Osteoblast (primary cell): ENCODE measurements around the gene TLE4. TPM values are rescaled to one million over a fixed set of nuclear protein-coding genes. Genes with fewer than 3 reads are reported as not detected.

Experiments
- DNase-seq: peaks from one replicate; pipeline ENCODE4 v3.0.0; 2011; ENCODE audit warnings: low spot score, mixed read lengths; ENCODE audit not compliant: insufficient read length; ENCODE audit errors: missing footprints
- H2AFZ ChIP-seq: 2 replicates; pipeline ENCODE4 v1.6.0; 2011; ENCODE audit warnings: mild to moderate bottlenecking, low read length
- H3K27ac ChIP-seq: 2 replicates; pipeline ENCODE4 v1.5.1; 2011; ENCODE audit warnings: mild to moderate bottlenecking, low read depth, low read length, moderate library complexity
- H3K27me3 ChIP-seq: 2 replicates; pipeline ENCODE4 v1.6.0; 2012; ENCODE audit warnings: mild to moderate bottlenecking, control low read depth, inconsistent platforms, low read length, moderate library complexity; ENCODE audit not compliant: insufficient read depth
- H3K36me3 ChIP-seq: 2 replicates; pipeline ENCODE4 v1.5.1; 2011; ENCODE audit warnings: mild to moderate bottlenecking, low read length, control low read depth, moderate library complexity; ENCODE audit not compliant: insufficient read depth
- H3K4me1 ChIP-seq: 2 replicates; pipeline ENCODE4 v1.5.1; 2011; ENCODE audit warnings: mild to moderate bottlenecking, low read length, control low read depth, moderate library complexity; ENCODE audit not compliant: insufficient read depth
- H3K4me2 ChIP-seq: 2 replicates; pipeline ENCODE4 v1.6.0; 2011; ENCODE audit warnings: mild to moderate bottlenecking, low read length; ENCODE audit not compliant: insufficient read depth
- H3K4me3 ChIP-seq: fragments of 200-600 bp; sonication (generic); 3 replicates; pipeline ENCODE4 v1.5.1; 2012; ENCODE audit warnings: mild to moderate bottlenecking, low read length, inconsistent platforms; ENCODE audit not compliant: insufficient read depth
- H3K79me2 ChIP-seq: 2 replicates; pipeline ENCODE4 v1.6.0; 2012; ENCODE audit warnings: mild to moderate bottlenecking, low read length, control low read depth, inconsistent platforms; ENCODE audit not compliant: insufficient read depth
- H3K9me3 ChIP-seq: 2 replicates; pipeline ENCODE4 v1.5.1; 2011; ENCODE audit warnings: low read depth, low read length, control low read depth
- H4K20me1 ChIP-seq: 2 replicates; pipeline ENCODE4 v1.6.0; 2012; ENCODE audit warnings: mild to moderate bottlenecking, low read length, control low read depth; ENCODE audit not compliant: insufficient read depth
- CTCF ChIP-seq: IDR thresholded peaks from 2 replicates; pipeline ENCODE4 v1.5.1; 2011; ENCODE audit warnings: mild to moderate bottlenecking, low read depth, low read length, moderate library complexity; ENCODE audit errors: extremely low read depth
- total RNA-seq: library from RNA; depleted of rRNA; stranded (reverse); fragments of >200 nt; gene quantifications from 2 replicates; pipeline ENCODE4 v1.2.3, GENCODE V29; 2012

TLE4 gene
- total RNA-seq, 1 donor: 62.2 TPM

- H3K4me3 ChIP-seq: no peak overlapping the region
- no peak for DNase-seq
- TF ChIP-seq CTCF: no peak
Observed at GRCh38 chr9:79551586-79551985, 20.2 kb upstream of the TLE4 start.

GRCh38 chr9:79551994-79552393, 19.8 kb upstream of the TLE4 start:
- Histone ChIP-seq H3K79me2 (no peaks in the 10 kb centered on the region), H3K9me3 (peaks cover 3% of the 10 kb centered on the region), H3K27ac (no peak overlapping the region), H3K4me2 (no peak overlapping the region), H2AFZ (no peak overlapping the region), H3K4me1 (no peaks in the 10 kb centered on the region), H3K4me3 (no peak overlapping the region), H3K27me3 (no peaks in the 10 kb centered on the region), H3K36me3 (no peaks in the 10 kb centered on the region), H4K20me1 (no peaks in the 10 kb centered on the region)
- no peak for TF ChIP-seq CTCF
- DNase-seq: no peak

More at GRCh38 chr9:79551586-79551985, 20.2 kb upstream of the TLE4 start:
- no peaks in the 10 kb centered on the region for H4K20me1 ChIP-seq
- no peaks in the 10 kb centered on the region for H3K4me1 ChIP-seq
- no peaks in the 10 kb centered on the region for H3K36me3 ChIP-seq
- H3K79me2 ChIP-seq: no peaks in the 10 kb centered on the region
- H3K27ac ChIP-seq: no peak overlapping the region
- peaks cover 3% of the 10 kb centered on the region for H3K9me3 ChIP-seq
- no peak overlapping the region for H3K4me2 ChIP-seq
- H3K27me3 ChIP-seq: no peaks in the 10 kb centered on the region
- no peak overlapping the region for H2AFZ ChIP-seq

- H2AFZ ChIP-seq: no peak overlapping the region
- no peaks in the 10 kb centered on the region for H3K36me3 ChIP-seq
- no peaks in the 10 kb centered on the region for H3K4me1 ChIP-seq
- no peaks in the 10 kb centered on the region for H3K79me2 ChIP-seq
- H4K20me1 ChIP-seq: no peaks in the 10 kb centered on the region
- no peaks in the 10 kb centered on the region for H3K27me3 ChIP-seq
- no peak for TF ChIP-seq CTCF
- H3K4me2 ChIP-seq: no peak overlapping the region
- DNase-seq: no peak
- peaks cover 2% of the 10 kb centered on the region for H3K9me3 ChIP-seq
- H3K4me3 ChIP-seq: no peak overlapping the region
- H3K27ac ChIP-seq: no peak overlapping the region
Observed at GRCh38 chr9:79555474-79556089, 16.2 kb upstream of the TLE4 start.

- Histone ChIP-seq H2AFZ (peak overlapping the region; percentile 1), H3K4me2 (no peak overlapping the region), H3K27ac (no peak overlapping the region), H3K36me3 (no peaks in the 10 kb centered on the region), H3K79me2 (no peaks in the 10 kb centered on the region), H4K20me1 (no peaks in the 10 kb centered on the region), H3K4me1 (no peaks in the 10 kb centered on the region), H3K4me3 (no peak overlapping the region), H3K27me3 (no peaks in the 10 kb centered on the region), H3K9me3 (no peaks in the 10 kb centered on the region)
- DNase-seq: no peak
- TF ChIP-seq CTCF: no peak
Observed at GRCh38 chr9:79559495-79560181, 12.1 kb upstream of the TLE4 start.
